GM20431 (cell line): ENCODE measurements around the gene TSHZ3.

Experiments
- in situ Hi-C: fragments of 300-500 bp; cut with MseI, MboI; formaldehyde crosslinking; loops from one replicate; pipeline ENCODE4 v1.15.0; 2020; ENCODE audit warnings: low sequenced_read_pairs; ENCODE audit not compliant: unreplicated experiment

The TSHZ3 gene

DNA sequence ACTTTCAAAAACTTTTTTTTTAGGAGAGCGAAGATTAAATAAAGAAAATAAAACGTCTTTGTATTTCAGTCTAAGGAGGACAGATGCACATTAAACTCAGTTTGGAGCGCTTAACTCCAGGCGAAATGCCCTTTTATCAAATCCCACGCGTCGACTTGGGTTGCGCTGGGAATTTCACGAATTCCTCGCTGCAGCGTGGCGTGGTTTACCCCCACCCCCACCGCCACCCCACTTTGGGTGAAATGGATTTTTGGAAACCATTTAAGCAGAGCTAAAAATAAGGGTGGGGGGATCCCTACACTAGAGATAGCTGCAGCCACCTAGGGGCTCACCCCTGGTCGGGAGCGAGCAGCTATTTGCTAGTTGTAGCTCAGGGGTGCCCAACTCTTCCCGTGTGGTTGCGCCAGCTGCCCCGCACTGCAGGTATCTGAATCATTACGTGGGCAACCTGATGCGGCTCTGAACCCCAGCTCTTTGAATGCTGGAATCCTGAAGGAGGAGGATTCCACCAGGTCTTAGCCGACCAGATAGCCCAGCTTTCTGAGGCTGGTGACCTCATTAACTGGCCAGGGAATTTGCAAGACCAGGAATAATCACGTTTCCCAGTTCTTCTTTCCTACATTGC is 6.5 kb upstream of the TSHZ3 start:
- in situ Hi-C loops = no loop called here

DNA sequence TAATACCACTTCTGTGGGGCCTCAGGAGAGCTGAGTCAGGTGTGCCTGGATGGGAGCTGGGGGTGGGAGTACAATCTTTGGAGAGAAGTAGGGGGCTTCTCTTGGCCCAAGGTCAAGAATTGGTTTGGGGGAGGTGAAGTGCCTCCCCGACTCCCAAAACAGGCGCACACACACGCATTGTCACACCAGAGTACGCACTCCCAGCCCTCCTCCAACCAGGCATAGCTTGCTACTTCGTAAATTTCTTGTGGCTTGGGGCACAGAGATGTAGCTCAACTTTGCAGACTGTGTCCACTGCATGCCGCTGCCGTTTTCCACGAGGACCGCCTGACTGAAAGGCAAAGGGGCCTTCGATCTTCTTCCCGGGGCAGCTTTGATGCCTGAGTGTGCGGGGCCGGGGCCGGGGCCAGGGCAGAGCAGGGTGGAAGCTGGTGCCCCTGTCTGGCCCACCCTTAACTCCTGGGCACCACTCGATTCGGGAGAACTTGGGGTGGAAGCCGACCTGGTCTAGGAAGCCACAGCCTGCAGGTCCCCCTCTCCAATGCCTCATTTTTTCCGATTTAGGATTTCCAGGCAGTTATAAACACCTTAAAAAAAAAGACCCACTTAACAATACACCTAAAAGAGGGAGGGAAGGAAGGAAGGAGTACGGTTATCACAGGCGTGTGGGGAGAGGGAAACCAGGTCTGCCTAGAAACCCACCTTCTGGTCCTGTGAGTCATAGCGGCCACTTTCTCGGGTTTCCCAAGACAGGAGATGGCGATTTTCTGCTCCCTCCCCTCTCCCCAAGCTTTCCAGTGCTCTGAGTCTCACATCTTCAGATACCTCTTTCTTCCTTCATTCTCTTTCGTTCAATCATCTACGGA is 5.8 kb upstream of the TSHZ3 start:
- in situ Hi-C loops = no loop called here

GRCh38 chr19:31354316-31354715 is 5.1 kb upstream of the TSHZ3 start:
- in situ Hi-C loops = no loop called here

DNA sequence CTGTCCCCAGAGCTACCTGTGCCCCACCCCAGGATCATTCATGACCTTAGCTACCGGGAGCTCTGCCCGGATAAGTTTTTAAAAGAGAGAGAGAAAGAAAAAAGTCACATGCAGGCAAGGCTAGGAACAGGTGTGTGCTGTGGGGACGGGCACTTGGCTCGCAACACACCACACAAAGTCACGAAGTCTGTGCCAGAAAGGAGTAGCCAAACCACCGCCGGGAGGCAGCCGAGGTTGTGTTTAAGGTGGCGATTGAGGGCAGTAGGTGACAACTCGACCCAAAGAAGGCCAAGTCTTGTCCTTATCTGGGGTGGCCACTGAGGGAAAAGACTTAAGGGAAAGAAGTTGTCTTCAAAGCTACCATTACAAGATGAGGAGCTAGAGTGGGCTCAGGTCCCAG is 4.6 kb upstream of the TSHZ3 start:
- in situ Hi-C loops = no loop called here

DNA sequence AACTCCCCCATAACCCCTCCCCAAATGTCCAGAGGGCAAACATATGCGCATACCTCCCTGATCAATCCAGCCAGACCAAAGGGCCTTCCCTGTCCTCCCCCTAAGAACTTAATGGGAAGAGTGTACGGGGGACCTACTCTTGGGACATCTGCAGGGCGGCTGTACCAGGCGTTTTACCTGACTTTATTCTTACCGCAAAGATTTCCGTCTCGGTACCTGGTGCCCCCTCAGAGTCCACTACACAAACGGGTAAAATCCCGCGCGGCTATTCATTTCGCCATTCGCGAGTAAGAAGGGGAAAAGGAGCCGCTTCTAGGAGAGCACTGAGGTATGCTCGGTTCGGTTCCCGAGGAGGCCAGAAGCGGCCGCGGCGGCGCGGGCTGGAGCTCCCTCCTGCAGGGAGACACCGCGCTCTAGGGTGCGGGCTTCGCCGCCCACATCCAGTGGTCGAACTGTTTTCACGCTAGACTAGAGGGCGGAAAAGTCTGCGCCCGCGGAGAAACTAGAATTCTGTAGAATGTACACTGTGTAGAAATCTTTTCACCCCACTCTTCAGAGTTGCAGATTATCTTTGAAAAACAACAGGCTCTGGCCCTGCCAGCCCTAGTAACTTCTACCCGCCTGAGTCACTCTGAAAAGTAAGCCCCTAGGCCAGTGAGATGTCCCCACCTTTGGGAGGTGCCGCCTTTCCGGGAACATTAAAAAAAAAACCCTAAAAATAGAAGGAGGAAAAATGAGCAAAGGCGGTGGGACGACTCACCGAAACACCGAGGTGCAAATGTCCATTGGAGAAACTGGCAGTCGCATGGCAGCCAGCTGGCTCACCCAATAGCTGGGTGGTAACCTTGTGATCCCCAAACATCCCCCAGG is 3.8 kb upstream of the TSHZ3 start:
- in situ Hi-C loops = no loop called here

DNA sequence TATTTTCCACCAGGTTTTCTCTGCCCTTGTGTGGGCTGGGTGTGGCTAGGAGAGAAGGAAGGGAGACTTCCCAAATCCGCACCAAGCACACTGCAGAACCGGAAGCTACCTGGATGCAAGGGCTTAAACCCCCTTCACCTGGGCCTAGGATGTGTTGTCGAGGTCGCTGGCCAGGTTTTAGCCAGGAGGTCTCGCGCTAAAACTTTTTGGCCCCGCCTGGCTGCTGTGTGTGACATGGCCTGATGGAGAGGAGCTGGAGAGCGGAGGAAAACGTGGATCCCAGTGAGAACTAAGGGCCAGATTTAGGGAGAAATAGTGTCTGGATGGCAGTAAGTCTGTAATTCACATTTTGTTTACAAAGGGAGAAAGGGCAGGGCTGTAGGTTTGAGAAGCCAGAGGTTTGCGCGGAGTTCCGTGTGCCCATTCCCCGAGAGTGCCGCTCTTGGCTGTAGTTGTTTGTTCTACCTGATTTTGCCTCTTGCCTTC is 3.1 kb upstream of the TSHZ3 start:
- in situ Hi-C loops = no loop called here

DNA sequence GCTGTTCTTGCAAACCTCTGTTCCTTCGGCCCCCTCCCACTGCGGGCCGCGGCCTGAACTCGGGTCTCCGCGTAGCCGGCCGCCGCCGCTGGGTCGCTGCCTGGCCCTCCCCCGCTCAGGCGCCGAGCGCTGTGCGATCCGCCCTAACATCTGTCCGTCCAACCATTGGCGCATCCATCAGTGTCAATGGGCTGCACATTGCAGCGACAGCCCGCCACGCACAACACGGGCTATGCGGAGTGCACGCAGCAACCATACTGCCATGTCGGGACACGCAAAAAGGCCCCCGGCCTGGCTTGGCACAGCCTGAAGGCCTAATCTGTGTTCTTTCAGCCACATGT is 2.6 kb upstream of the TSHZ3 start:
- in situ Hi-C loops = no loop called here

DNA sequence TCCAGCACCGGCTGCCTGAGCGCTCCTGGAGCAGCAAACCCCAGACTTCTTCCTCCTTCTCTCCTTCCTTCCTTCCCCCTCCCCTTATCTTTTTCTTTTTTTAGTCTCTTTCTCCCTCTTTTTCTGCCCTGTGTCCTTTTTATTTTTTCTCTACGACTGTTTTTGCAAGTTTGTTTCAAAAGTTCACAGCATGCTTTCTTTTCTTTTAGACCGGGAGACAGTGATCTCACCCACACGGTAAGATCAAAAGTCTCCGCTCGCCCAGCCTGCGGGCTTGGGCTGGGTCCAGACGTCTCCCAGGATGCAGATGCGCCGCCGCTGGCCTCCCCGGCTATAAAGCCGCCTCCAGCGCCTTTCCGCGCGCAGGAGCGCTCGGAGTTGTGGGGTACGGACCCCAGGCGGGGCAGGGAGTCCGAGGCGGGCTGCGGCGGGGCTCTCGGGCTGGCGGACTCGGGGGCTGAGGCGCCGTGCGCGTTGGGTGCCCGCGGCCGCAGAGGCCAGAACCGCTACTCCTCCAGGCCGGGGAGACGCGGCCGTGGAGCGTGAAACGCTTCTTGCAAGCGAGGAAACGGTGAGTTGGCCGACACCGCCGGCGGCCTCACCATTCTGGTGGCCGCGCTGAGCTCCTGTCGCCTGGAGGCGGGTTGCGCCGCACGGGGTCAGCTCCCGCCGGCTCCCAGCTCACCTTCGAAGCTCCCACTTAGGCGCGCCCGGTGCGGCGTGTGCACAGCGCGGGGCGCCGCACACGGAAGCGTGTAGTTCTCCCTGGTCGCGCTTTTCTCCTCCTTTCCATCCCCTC is 2.0 kb upstream of the TSHZ3 start:
- in situ Hi-C loops = no loop called here

DNA sequence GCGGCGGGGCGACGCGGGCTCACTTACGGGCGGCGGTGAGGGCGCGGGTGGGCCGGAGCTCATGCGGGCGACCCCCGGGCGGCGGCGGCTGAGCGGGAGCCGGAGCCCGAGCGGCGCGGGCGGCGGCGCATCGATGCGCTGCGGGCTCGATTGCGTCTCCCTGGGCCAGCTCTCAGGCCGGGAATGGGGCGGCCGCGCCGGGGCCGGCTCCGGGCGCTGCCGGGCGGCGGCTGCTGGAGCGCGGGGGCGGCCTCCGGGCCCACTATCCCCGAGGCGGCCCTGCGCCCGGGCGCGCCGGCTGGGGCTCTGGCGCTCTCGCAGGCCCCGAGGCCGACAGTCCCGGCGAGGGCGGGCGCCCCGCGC is 1.4 kb upstream of the TSHZ3 start:
- in situ Hi-C loops = no loop called here

DNA sequence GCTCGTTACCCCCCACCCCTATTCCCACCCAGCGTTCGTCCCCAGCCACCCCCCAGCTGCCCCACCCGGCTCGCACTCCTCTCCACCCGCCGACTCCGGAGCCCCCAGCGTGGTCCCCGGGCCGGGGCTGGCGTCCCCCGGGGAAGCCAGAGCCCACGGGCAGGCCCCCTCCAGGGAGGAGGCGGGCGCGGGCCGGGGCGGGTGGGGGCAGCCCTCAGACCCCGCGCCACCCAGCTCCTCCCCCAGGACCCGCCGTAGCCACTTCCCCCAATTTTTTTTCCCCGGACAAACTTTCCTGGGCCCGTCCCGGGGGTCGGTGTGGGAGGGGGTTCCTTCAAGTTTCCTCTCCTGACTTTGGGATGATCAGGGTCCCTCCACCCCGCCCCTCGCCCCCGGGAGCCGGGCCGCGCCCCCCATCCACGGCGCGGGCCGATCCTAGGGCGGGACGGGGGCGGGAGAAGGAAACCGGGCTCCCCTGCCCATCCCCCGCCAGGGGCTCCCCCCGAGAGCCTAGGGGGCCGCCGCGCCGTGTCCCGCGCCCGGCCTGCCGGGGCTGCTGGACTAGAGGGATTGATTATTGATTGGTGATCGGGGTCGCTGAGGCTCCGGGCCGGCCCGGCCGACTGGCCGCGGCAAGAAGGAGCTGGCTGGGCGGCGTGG is 927 bp upstream of the TSHZ3 start:
- in situ Hi-C loops = no loop called here

DNA sequence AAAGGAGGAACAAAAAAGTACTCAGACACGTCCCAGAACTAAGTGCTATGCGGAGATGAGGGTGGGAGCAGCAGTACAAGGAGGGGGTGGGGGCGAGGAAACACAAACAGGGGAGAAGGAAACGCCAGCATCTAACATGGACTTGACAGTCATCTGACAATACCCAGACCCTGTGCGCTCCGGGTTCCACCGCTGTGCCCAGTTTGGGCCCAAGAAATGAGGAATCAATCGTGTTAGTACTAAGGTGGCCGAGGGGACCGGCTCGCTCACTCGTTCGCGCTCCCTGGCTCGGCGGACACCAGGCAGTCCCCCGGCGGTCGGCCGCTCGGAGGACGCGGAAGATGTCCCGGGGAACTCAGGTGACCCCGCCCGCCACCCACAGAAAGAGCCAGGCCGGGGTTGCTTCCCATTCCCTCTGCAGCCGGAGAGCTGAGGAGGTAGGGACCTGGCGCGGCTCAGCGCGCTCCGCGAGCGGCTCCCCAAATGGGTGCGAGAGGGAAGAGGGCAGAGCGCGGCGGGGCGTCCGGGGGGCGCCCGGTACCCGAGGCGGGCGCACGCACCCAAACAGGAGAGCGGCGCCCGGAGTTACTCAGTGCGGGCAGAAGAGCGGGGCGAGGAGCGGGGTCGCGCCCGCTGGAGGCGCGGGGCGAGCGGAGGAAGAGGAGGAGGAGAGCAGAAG is 616 bp downstream of the TSHZ3 start:
- in situ Hi-C loops = no loop called here

GRCh38 chr19:31347828-31348392 is 1.3 kb downstream of the TSHZ3 start:
- in situ Hi-C loops = no loop called here

- in situ Hi-C loops = no loop called here
Measured at GRCh38 chr19:31347354-31347753, 1.9 kb downstream of the TSHZ3 start.

DNA sequence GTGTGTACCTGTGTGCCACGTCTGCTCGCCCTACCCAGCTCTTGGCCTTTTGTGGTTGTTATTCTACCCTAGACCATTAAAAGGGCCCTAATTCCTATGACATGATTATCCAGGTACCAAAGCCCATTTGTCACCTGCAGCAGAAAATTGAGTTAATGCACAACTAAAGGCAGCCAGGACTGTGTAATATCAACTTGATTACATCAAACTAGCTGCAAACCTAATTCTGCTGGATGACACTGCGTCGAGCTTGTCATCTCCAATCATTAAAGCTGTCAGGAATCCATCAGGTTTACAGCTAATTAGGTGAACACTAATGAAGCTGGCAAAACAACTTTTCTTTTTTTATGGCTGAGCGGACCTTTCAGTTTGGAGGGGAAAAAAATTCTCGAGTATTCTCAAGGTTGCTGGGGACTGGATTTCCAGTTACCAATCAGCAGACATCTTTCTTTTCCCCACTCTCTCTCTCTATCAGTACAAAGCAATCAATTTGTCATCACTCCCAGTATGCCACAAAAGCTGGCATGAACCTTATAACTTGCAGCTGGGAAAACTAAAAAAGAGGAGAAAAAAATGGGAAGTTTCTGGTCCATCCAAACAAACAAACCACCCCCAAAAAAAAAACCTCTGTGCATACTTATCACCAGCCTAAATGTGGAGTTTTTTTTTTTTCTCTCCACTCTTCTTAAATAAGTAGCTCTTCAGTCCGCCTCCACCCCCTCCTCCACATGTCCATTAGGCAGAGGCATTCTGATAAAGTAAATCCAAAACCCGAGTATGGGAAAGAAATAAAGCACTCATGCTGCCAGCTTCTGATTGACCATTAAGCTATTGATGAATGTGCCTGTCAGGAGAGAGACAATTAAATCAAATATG is 2.8 kb downstream of the TSHZ3 start:
- in situ Hi-C loops = no loop called here

GRCh38 chr19:31344403-31344802 is 4.8 kb downstream of the TSHZ3 start:
- in situ Hi-C loops = no loop called here

DNA sequence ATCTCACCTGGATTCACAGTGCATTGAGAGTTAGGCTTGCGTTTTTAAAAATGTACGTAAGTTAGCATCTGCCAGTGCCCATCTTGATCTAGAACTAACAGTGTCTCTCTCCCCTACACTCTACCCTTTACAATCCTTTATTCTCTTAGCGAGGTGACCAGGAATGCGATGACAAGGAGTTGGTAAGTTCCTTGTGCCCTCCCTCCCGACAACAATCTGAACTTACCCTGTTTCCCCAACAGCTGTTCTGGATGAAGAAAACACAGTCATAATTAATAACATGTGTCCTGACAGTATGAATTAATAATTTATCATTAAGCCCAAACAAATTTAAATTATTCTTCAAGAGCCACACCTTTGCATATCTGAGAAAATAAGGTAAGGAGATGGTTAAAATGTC is 6.3 kb downstream of the TSHZ3 start:
- in situ Hi-C loops = no loop called here

- in situ Hi-C loops = no loop called here
Measured at GRCh38 chr19:31340042-31341025, 8.9 kb downstream of the TSHZ3 start.
